HG03280 (cell line): ENCODE results near the gene ZNF454.

ENCODE experiments used
- ATAC-seq: cut with Tn5 transposase; IDR thresholded peaks from one replicate; pipeline ENCODE4 v1.9.1; 2021; ENCODE audit warnings: mild to moderate bottlenecking, moderate library complexity; ENCODE audit not compliant: unreplicated experiment

Gene ZNF454

DNA sequence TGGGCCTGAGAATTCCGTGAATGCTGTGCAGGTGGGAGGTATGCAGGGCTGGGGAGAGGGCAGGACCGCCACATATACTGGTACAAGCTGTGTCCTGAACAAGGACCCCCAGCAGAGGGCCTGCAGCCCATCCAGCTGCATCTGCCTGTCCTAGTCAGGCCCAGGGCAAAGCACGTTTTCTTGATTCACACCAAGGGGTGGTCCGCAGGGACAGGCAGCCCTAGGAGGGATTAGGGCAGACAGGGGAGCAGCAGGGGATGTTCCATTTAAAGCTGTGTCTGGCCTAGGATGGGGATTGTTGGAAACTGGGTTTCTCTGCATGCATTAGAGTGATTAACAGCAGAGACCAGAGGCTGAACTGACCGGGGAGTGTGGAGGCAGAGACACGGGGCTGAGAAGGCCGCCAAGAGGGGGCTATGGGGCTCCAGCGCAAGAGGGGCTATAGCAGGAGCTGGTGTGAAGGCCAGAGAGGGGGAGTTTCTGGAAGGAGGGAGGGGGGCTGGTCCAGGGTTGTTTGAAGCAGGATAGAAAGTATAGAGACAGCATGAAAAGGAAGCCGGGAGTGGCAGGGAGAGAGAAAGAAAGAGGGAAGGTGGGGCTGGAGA, 51.4 kb downstream of the ZNF454 start:
- ATAC-seq: no peak

DNA sequence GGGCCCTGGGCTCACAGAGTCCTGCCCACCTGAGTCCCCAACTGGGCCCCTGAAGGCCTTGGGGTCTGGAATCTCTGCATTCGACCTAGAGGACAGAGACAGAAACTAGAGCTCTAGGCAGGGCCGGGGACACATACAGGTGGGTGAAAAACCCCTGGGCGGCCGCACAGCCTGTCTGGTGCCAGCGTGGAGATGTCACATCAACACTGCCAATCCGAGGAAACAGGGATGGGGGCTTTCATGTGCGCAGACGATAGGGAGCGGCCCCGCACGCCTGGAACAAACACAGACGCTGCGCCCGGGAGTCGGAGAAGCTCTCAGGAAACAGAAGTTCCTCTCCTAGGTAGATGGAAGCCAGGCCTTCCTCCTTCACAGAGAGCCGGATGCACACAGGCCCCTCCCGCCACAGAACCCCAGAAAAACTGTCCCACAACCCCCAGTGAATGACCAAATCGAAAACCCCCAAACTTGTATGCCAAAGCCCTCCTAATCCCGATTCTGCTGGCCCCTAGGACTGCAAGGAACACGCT, 52.3 kb downstream of the ZNF454 start:
- ATAC-seq: no peak

GRCh38 chr5:178993955-178994579, 53.1 kb downstream of the ZNF454 start:
- ATAC-seq: no peak

GRCh38 chr5:178994580-178995340, 53.8 kb downstream of the ZNF454 start, which contains the start of gene GRM6:
Gene GRM6, minus strand, starts transcription at chr5:178995320. Its CDS starts 376 bp downstream, at chr5:178994944.
- no peak for ATAC-seq

- ATAC-seq: no peak
Observed at GRCh38 chr5:178995341-178995690, 54.3 kb downstream of the ZNF454 start.

DNA sequence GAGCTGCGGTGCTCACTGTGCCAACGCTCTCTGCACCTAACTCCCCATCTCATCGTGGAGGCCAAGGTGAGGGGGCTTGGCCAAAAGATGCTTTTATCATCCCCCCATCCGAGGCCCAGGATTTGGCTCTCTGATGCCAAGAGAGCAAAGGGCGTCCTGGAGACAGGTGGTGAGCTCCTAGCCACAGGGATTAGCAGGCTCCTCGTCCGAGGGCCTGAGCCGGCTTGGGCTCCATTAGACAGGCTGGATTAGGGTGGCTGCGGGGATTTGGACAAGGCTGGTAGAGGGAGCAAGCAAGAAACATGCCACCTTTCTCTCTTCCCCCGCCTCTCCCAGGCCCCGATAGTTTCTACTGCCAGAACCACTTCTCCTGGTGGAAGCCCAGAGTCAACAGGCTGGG, 55.2 kb downstream of the ZNF454 start:
- ATAC-seq: no peak

DNA sequence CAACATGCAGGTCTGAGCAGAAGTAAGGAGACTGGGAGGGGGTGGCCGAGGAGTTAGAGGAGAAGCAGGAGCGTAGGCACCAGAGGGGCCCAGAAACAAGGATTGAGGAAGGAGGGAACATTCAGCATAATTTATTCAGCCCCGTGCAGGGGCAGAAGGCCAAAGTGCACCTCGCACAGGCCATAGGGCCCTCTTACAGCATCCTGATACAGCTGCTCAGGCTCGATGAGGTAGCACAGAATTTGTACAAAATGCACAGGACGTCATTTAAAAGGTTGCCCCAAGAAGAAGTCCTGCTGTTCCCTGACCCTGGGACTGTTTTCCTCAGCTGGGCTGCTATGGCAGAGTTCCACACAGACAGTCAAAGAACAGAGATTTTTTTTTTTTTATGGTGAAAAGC, 56.2 kb downstream of the ZNF454 start:
- no peak for ATAC-seq

DNA sequence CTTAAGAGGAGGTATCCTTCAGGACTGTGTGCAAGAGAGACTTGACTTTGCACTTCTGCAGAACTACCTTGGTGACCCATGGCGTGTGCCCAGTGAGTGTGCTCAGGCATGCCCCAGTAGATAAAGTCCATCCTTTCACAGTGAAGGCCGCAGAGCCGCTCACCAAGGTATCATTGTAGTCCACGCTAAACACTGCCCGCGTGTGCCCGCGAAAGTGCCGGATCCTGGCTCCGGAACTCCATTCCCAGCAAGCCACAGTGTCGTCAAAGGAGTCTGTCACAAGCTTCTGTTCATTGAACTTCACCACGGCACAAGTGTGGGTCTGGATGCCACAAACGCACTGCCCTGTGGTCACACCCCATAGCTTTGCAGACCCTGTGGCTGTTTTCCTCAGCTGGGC, 57.4 kb downstream of the ZNF454 start:
- ATAC-seq: no peak

DNA sequence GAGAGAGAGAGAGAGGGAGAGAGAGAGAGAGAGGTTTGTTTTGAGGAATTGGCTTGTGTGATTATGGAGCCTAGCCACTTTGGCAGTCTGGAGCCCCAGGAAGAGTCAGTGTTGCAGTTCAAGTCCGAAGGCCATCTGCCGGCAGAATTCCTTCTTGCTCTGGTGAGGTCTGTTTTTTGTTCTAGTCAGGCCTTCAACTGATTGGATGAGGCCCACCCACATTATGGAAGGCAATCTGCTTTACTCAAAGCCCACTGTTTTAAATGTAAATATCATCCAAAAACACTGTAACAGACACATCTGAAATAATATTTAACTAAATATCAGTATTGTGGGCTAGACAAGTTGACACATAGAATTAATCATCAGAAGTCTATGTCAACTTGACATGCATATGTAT, 65.6 kb downstream of the ZNF454 start:
- no peak for ATAC-seq

DNA sequence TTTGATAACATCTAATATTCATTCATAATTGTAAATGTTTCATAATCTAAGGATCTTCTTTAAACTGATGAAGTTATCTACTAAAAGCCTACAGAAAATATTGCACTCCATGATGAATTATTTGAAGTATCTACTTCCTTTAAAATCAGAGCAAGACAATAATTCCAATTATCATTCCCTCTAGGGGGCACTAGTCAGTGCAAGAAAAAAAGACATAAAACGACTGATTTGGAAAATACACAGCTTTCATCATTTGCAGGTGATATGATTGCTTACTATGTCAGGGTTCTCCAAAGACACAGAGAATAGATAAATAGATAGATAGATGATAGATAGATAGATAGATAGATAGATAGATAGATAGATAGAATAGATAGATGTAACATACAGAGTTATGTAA, 67.7 kb downstream of the ZNF454 start:
- ATAC-seq: no peak
